ENCODE data around the gene PIP5K1C. TPM values are rescaled to one million over a fixed set of nuclear protein-coding genes. Genes with fewer than 3 reads are reported as not detected.

Gene PIP5K1C
- total and polyA plus RNA-seq, 10 of the 15 experiments (the other 5 are each of a cell fraction or from before 2014, with no cell fraction given) = 0.39 to 19.6 (median 5.3) TPM

- no peaks in the 10 kb centered on the region for H3K79me2 ChIP-seq (ENCODE audit: control insufficient read depth, insufficient read depth, low read length)
- BruUV-seq (replicated peaks) = no TSS peak
- in situ Hi-C loops (cut with MboI) = no loop called here
- no peak overlapping the region for H3K4me3 ChIP-seq
- SMC1A ChIA-PET (ENCODE audit: uncharacterized antibody, unreplicated experiment) = no interaction called here
- CTCF ChIA-PET = interaction anchor here (1.8 kb wide), 1 partner anchor 70 kb away, joined by 6 read pairs; no protein-coding TSS in a partner anchor
- H3K27ac ChIP-seq (ENCODE audit: control insufficient read depth, insufficient read depth) = no peak overlapping the region
- H3K27me3 ChIP-seq (replicated peaks in 1 of 2; ENCODE audit: control insufficient read depth in 2 of 2, insufficient read depth in 2 of 2, low read length in 1 of 2) = no peaks in the 10 kb centered on the region
- H4K20me1 ChIP-seq (ENCODE audit: control insufficient read depth, insufficient read depth) = no peaks in the 10 kb centered on the region
- POLR2A ChIA-PET = no interaction called here
- H3K9me3 ChIP-seq (replicated peaks; ENCODE audit: control insufficient read depth, insufficient read depth, low read length) = no peaks in the 10 kb centered on the region
- 89% methylated on average over 18 of the region's 18 CpGs for WGBS (ENCODE audit: insufficient coverage, insufficient replicate concordance, low lambda C conversion rate, missing lambda C conversion rate)
- intact Hi-C loops (cut with micrococcal nuclease; ENCODE audit: unreplicated experiment) = no loop called here
- no peak overlapping the region for H2AFZ ChIP-seq (ENCODE audit: control insufficient read depth, low read depth, low read length)
- DNase-seq (ENCODE audit: low read depth, low spot score) (no peak), ATAC-seq (no peak), FAIRE-seq (no peak)
- H3K4me1 ChIP-seq (ENCODE audit: control insufficient read depth, insufficient read depth, low read length) = no peaks in the 10 kb centered on the region
- RAD21 ChIA-PET (ENCODE audit: unreplicated experiment) = no interaction called here
- peaks cover 0 to 15% of the 10 kb centered on the region in 2 experiments; a peak in 3 of 4 replicates for H3K36me3 ChIP-seq (ENCODE audit: control insufficient read depth in 2 of 2, insufficient read depth in 2 of 2, low read length in 1 of 2)
- no peak overlapping the region for H3K4me2 ChIP-seq (ENCODE audit: control insufficient read depth, insufficient read depth)
- no peak overlapping the region for H3K9ac ChIP-seq (ENCODE audit: control insufficient read depth, insufficient read depth, low read length)
- TF ChIP-seq JUNB (IDR thresholded peaks at IDR 0.05) = no peak
- TF ChIP-seq CBX5 (IDR thresholded peaks at IDR 0.05; ENCODE audit: low read depth) = no peak
- no peak for TF ChIP-seq HDAC2 (IDR thresholded peaks at IDR 0.05)
- no peak for TF ChIP-seq ATF2 (IDR thresholded peaks at IDR 0.05; ENCODE audit: low read length)
- TF ChIP-seq NBN (IDR thresholded peaks at IDR 0.05) = no peak
- TF ChIP-seq RCOR1 (conservative IDR thresholded peaks at IDR 0.05; ENCODE audit: low read depth, low read length) = no peak
- TF ChIP-seq CUX1 (IDR thresholded peaks at IDR 0.05; ENCODE audit: insufficient replicate concordance, low read depth, low read length) = no peak
- no peak for TF ChIP-seq IKZF2 (IDR thresholded peaks at IDR 0.05)
- TF ChIP-seq MLLT1 (IDR thresholded peaks at IDR 0.05) = no peak
- no peak for TF ChIP-seq RB1 (IDR thresholded peaks at IDR 0.05; ENCODE audit: borderline replicate concordance)
- no peak for TF ChIP-seq NFYA (IDR thresholded peaks at IDR 0.05; ENCODE audit: borderline replicate concordance, low read depth, low read length)
- no peak for TF ChIP-seq HDAC6 (IDR thresholded peaks at IDR 0.05; ENCODE audit: unreplicated experiment)
- TF ChIP-seq STAT1 (conservative IDR thresholded peaks at IDR 0.05) = no peak
- no peak for TF ChIP-seq NKRF (conservative IDR thresholded peaks at IDR 0.05)
- no peak for TF ChIP-seq SRF (IDR thresholded peaks at IDR 0.05; ENCODE audit: low read depth in 2 of 2, low read length in 2 of 2)
Observed at GRCh38 chr19:3614858-3615505, 85.3 kb downstream of the PIP5K1C start.
